ENCODE data around the gene PPP1R26. TPM values are rescaled to one million over a fixed set of nuclear protein-coding genes. Genes with fewer than 3 reads are reported as not detected.
A peak's percentile ranks its signal among the peaks of the same experiment; 100 is the strongest.

The PPP1R26 gene
- total and polyA plus RNA-seq, 9 of the 15 experiments (the other 6 are each of a cell fraction or from before 2014, with no cell fraction given): 0.77 to 26.8 (median 9.3) TPM

GRCh38 chr9:135506327-135507103 lies 26.9 kb downstream of the PPP1R26 start (continued):
- no peak for TF ChIP-seq ZC3H11A (IDR thresholded peaks at IDR 0.05; ENCODE audit: low read depth, low read length)
- no peak for TF ChIP-seq TBP (optimal IDR thresholded peaks at IDR 0.05; ENCODE audit: low read depth, low read length)
- no peak for TF ChIP-seq ZNF253 (CRISPR knock-in tag; conservative IDR thresholded peaks at IDR 0.05)
- TF ChIP-seq NFE2 (IDR thresholded peaks at IDR 0.05; ENCODE audit: low read depth): no peak
- no peak for TF ChIP-seq ZNF384 (IDR thresholded peaks at IDR 0.05; ENCODE audit: low read depth, low read length)
- TF ChIP-seq TFAP4 (CRISPR knock-in tag; IDR thresholded peaks at IDR 0.05; ENCODE audit: borderline replicate concordance): peak; percentile 75; the same call in 1 of the 2 replicates
- TF ChIP-seq DEAF1 (CRISPR knock-in tag; IDR thresholded peaks at IDR 0.05): no peak
- TF ChIP-seq HMBOX1 (IDR thresholded peaks at IDR 0.05): no peak
- no peak for TF ChIP-seq MAFG (tag; conservative IDR thresholded peaks at IDR 0.05)
- TF ChIP-seq IRF2 (CRISPR knock-in tag; IDR thresholded peaks at IDR 0.05): no peak
- TF ChIP-seq PYGO2 (tag; IDR thresholded peaks at IDR 0.05): no peak
- TF ChIP-seq BCOR (IDR thresholded peaks at IDR 0.05): no peak
- TF ChIP-seq ARID2 (IDR thresholded peaks at IDR 0.05): no peak
- no peak for TF ChIP-seq ZNF707 (CRISPR knock-in tag; conservative IDR thresholded peaks at IDR 0.05)
- no peak for TF ChIP-seq ZNF445 (CRISPR knock-in tag; IDR thresholded peaks at IDR 0.05; ENCODE audit: low read depth)
- peak; percentile 51 for TF ChIP-seq NEUROD1 (IDR thresholded peaks at IDR 0.05; ENCODE audit: borderline replicate concordance, low read depth, low read length, partially characterized antibody)
- TF ChIP-seq ZNF778 (CRISPR knock-in tag; IDR thresholded peaks at IDR 0.05): no peak
- TF ChIP-seq SIX5 (IDR thresholded peaks at IDR 0.05; ENCODE audit: borderline replicate concordance in 1 of 2, insufficient read depth in 1 of 2, low read depth in 1 of 2, low read length in 2 of 2): no peak
- TF ChIP-seq POLR2H (tag; IDR thresholded peaks at IDR 0.05; ENCODE audit: low read depth): no peak
- TF ChIP-seq ZNF75A (CRISPR knock-in tag; IDR thresholded peaks at IDR 0.05): no peak
- no peak for TF ChIP-seq SNAPC5 (CRISPR knock-in tag; IDR thresholded peaks at IDR 0.05)
- no peak for TF ChIP-seq ZNF274 (IDR thresholded peaks at IDR 0.05; ENCODE audit: borderline replicate concordance, low read depth, low read length)
- no peak for TF ChIP-seq SMARCB1 (IDR thresholded peaks at IDR 0.05; ENCODE audit: insufficient read length, low read depth)
- no peak for TF ChIP-seq CEBPB (tag; IDR thresholded peaks at IDR 0.05)

All from K562 (cell line).